Suppressor macrophage treated with lipopolysaccharide for 4 hours (primary cell): ENCODE data around the gene FAM171A1.
A peak's percentile ranks its signal among the peaks of the same experiment; 100 is the strongest.

Experiments used
- DNase-seq: peaks from one replicate; pipeline ENCODE4 v3.0.0-alpha.2; 2020

The FAM171A1 gene

GRCh38 chr10:15201589-15202300 is 169.3 kb downstream of the FAM171A1 start:
- DNase-seq: no peak

GRCh38 chr10:15200626-15201025 is 170.5 kb downstream of the FAM171A1 start:
- no peak for DNase-seq

DNA sequence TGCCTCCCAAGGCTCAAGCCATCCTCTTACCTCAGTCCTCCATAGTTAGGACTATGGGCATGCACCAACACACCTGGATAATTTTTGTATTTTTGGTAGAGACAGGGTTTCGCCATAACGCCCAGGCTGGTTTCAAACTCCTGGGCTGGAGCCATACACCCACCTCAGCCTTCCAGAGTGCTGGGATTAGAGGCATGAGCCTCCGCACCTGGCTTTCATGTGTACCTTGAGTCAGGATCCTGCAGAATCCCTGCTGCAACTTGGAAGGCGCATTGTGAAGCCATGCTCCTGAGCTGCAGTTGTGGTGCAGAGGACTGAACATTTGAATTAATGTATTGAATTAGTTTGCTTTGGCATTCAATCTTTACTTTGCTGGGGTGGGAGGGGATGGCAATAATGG is 173.2 kb downstream of the FAM171A1 start:
- no peak for DNase-seq

DNA sequence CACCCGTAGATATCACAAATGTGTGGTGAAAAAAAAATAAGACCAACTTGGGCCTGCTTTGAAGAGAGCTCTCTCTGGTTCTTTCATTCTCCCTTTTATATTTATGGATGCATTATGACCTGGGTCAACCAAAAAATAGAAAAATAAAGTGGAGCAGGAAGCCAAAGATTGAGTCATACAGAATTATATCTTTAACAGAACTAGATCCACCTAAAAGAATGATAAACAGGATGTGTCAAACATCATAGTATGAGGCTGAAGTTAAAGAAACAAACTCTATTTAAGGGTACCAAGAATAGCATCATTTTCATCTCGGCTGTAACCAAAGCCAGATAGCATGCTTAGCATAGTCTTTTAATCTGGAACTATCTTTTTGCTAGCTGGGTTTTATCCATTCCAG is 173.8 kb downstream of the FAM171A1 start:
- no peak for DNase-seq

GRCh38 chr10:15196021-15196834 is 174.9 kb downstream of the FAM171A1 start:
- DNase-seq: no peak

DNA sequence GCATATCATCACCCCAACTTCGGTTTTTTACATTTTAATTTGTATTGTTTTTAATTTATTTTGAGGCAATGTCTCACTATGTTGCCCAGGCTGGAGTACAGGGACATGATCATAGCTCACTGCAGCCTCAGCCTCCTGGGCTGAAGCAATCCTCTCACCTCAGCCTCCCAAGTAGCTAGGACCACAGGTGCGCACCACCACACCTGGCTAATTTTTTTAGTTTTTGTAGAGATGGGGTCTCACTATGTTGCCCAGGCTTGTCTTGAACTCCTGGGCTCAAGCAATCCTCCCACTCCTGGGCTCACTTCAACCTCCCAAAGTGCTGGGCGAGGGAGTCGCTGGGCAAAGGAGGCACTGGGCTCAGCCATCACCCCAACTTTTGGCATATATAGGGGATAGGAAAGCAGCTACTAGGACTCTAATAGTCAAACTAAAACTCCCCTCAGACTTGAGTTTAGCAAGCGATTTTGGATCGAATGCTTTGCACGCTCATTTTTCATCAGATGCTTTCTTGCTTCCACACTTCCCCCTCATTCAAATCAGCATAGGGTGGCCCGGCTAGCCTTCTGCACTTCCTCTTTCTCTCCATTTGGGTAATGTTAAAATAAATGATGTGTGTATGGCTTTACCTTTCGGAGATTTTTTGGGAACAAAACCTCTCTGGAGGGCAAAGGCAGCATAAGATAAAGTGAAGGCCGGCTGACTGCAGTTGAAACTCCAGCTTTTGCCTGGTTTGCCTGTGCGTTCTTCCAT is 181.8 kb downstream of the FAM171A1 start:
- DNase-seq: peak; percentile 19

DNA sequence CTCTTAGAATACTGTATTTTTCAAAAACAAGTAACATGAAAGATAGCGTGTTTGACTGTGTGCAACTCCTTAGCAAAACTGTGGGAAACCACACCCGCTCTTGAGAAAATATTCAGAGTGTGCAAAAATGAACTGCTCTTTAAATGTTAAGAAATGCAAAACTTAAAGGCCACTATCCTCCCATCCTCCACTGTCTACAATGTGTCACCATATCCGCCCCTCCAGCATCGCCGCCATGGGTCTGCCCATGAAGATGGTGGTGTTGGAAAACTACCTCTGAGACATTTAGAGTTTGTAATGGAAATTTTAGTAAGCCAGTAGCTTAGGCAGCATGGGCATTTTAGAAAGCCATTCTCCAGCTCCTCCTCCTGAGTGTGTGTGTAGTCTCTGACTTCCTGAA is 182.5 kb downstream of the FAM171A1 start:
- no peak for DNase-seq

DNA sequence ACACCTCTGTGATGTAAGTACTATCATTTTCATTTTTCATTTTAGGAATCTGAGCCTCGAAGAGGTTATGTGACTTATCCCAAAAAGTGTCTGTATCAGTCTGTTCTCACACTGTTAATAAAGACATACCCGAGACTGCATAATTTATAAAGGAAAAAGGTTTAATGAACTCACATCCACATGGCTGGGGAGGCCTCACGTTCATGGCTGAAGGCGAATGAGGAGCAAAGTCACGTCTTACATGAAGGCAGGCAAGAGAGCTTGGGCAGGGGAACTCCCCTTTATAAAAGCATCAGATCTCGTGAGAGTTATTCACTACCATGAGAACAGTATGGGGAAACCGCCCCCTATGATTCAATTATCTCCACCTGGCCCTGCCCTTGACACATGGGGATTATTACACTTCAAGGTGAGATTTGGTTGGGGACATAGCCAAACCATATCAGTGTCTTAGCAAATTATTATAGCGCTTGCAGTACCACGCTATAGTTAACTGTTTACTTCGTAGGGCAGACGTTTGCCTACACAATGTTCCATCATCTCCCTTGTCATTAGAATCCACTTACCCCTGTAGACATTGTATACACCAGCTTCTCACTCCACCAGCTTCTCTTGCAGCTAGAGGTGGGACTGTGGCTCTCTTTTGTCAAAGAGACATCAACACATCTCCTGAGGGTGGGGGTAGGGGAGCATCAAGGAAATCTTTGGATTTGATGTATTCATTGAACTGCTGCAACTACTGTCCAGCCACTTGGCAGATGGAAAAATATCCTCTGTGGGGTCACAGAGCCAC is 187.2 kb downstream of the FAM171A1 start:
- no peak for DNase-seq

- DNase-seq: no peak
Measured at GRCh38 chr10:15182540-15183207, 188.4 kb downstream of the FAM171A1 start.

GRCh38 chr10:15181576-15182156 is 189.4 kb downstream of the FAM171A1 start:
- no peak for DNase-seq

GRCh38 chr10:15180736-15181135 is 190.4 kb downstream of the FAM171A1 start:
- no peak for DNase-seq

- no peak for DNase-seq
Measured at GRCh38 chr10:15176269-15176668, 194.8 kb downstream of the FAM171A1 start.

GRCh38 chr10:15175587-15175986 is 195.5 kb downstream of the FAM171A1 start:
- no peak for DNase-seq

GRCh38 chr10:15172306-15172840 is 198.7 kb downstream of the FAM171A1 start:
- no peak for DNase-seq

DNA sequence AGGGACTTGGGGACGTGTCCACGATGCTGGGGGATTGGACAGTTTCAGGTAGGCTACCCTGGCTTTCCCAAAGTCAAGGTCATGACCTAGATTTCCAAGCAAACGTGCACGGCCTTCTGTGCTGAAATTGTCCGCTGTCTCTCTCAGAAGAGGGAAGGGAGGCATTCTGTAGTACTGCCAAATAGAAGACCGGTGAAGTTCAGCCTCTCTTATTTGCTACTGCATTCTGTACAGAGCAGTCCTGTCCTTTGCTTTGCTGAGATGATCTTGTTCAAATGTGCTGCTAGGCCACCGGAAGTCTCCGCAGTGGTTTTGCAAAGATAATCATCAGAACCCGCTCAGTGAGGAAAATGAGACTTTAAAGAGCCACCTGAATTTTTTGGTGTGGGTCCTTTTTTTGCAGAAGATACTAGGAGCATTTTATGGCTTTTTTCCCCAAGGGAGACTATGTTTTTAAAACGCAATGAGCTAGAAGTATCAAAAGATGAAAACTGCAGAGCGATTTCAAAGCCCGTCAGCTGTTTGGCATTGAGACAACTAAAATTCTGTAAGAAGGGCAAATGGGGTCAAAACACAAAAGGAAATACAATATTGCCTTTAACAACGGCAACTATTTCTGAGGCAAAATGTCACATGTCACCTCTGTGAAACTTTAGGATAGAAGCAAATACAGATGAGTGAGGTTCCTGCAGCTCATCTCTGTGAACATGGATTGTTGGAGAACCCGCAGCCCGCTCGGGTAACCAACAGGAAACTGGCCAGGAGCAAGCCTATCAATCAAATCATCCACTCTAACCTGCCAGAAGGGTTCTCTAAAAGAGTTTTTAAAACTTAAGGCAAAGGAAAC is 201.3 kb downstream of the FAM171A1 start:
- no peak for DNase-seq

DNA sequence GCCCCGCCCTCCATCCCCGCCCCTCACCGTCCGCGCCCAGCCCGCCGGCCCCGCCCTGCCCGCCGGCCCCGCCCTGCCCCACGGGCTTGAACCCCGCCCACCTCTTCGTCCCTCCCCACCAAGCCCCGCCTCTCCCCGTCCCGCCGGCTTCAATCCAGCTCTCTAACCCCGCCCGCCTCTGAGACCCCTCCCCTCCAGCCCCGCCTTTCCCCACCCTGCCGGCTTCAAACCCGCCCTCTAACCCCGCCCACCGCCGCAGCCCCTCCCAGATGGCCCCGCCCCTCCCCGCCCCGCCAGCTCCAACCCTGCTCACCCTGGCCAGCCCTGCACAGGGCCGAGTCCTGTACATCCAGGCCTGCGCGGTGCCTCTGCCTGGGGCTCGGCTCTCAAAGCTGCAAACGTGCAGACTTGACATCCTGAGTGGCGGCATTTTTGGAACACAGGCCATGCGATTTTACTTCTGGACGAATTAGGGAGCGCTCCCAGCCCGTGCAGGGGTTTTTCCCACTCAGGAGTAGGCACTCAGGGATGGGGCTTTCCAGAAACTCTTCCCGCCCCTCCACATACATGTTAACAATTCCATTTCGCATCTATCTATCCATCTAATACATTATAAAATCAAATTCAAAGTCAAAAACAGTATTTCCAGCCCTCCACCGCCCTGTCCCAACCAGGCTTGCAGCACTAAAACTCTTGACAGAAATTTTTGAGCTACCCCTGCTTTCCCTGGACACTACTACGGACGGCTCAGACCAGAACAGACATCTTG is 202.1 kb downstream of the FAM171A1 start:
- DNase-seq: peak; percentile 99

GRCh38 chr10:15168291-15168785 is 202.8 kb downstream of the FAM171A1 start, which contains the start of gene NMT2:
NMT2 (minus strand) TSS chr10:15168693; CDS start chr10:15168612, 81 bp downstream.
- DNase-seq: no peak

DNA sequence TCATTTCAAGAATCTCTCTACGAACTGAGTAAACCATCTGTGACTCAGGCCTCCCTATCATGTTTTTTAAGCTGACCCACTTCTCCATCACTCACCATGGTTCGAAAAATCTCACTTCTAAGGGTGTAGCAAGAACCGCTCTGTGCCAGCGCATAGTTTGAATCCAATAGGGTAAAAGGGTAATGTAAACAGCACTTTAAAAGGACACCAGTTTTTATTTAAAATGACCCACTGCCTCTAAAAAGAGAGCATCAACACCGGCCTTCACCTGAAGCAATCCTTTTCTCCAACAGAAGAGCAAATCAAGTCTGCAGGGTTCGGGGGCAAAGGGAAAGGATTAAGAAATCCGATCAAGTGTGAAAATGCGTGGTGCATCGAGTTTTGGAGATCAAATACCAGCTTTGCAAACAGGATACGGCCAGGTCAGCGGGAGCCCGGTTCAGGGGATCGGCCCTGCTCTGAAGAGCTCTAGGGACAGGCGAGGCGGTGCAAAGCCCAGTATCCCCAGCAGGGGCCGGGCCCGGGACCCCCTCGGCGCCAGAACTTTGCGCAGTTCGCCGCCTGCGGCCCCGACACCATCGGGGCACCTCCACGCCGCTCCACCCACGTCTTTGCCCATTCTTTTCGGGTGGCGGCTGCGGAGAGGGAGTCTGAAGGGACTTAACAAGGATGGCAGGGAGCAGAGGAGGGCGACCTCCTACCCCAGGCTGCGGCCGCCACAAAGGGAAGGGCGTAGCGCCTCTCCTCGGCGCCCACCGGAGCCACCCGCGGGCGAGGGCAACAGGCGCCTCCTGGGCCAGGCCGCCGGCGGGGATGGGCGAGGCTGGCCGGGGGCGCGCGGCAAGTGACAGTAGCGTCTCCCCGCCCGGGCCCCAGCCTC is 203.4 kb downstream of the FAM171A1 start:
- peak; percentile 22 for DNase-seq
